Colonic mucosa (tissue), 4 donors: ENCODE results near the gene TMEM183A. TPM values are rescaled to one million over a fixed set of nuclear protein-coding genes. Genes with fewer than 3 reads are reported as not detected.
A peak's percentile ranks its signal among the peaks of the same experiment; 100 is the strongest.
"Not testable (repeated sequence)": the region's sequence is repeated elsewhere in the genome, so short reads cannot be mapped to it uniquely, and the experiment has no call there.

Experiments
- DNase-seq: peaks from one replicate; pipeline ENCODE4 v3.0.0-alpha.2; 2020
- H3K27ac ChIP-seq: fragments of 200-600 bp; one replicate; pipeline ENCODE4 v1.8.0; 2021
- H3K27me3 ChIP-seq: fragments of 200-600 bp; one replicate; pipeline ENCODE4 v1.8.0; 2021
- H3K36me3 ChIP-seq: fragments of 200-600 bp; one replicate; pipeline ENCODE4 v1.8.0; 2021
- H3K4me1 ChIP-seq: fragments of 200-600 bp; one replicate; pipeline ENCODE4 v1.8.0; 2021; ENCODE audit warnings: mild to moderate bottlenecking
- H3K4me3 ChIP-seq: fragments of 200-600 bp; one replicate; pipeline ENCODE4 v1.8.0; 2021
- H3K9ac ChIP-seq, 2 donors: one replicate each; pipeline ENCODE4 v1.7.0; 2013; ENCODE audit warnings: control low read depth in 2 of 2, low read depth in 2 of 2, low read length in 2 of 2
- H3K9me3 ChIP-seq: fragments of 200-600 bp; one replicate; pipeline ENCODE4 v1.8.0; 2021
- CTCF ChIP-seq: fragments of 200-600 bp; IDR thresholded peaks from one replicate; pipeline ENCODE4 v1.8.0; 2022; ENCODE audit warnings: antibody characterized with exemption, mild to moderate bottlenecking
- intact Hi-C: fragments of 100-400 bp; cut with DNase I; formaldehyde crosslinking; loops from one replicate; pipeline ENCODE4 v1.14.1; 2022
- total RNA-seq, 2 donors: library from RNA; stranded (reverse); fragmentation: NEBNext Ultra II Directional in 1 of 2; extraction: Animal tissue kit (Norgen Biotek cat#: 25700) in 1 of 2; gene quantifications; one replicate each; pipeline ENCODE4 v1.2.1, GENCODE V29; 2021
- donor health status: healthy.
- donor health status: DM: no; HTN: no; CAD: no.
- donor health status: DM: no; HTN: no; CAD: no.

The TMEM183A gene
- total RNA-seq, 2 donors from 2014 or later = 117 to 134 TPM

DNA sequence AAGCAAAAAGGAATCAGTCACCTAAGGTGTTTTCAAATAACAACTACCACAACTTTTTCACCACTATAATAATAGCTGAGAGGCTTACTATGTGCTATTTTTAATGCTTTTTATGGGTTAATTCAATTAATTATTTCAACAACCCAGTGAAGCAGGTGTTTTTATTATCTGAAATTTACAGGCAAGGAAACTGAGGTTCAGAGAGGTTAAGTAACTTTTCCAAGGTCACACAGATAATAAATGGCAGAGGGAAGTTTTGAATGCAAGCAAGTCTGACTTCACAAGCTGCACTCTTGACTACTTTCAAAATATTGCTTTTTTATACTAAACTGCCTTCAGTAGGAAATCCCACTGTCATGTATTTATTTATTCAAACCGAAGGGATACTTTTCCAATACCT, 4.2 kb upstream of the TMEM183A start:
- no peaks in the 10 kb centered on the region for H3K27me3 ChIP-seq
- no peak overlapping the region for H3K4me3 ChIP-seq
- H3K4me1 ChIP-seq = no peaks in the 10 kb centered on the region
- no peaks in the 10 kb centered on the region for H3K36me3 ChIP-seq
- no peak for TF ChIP-seq CTCF
- no peak overlapping the region for H3K27ac ChIP-seq
- H3K9me3 ChIP-seq = no peaks in the 10 kb centered on the region
- intact Hi-C loops = no loop called here
- no peak for DNase-seq
- H3K9ac ChIP-seq = no peak overlapping the region

GRCh38 chr1:203005395-203006142, 1.6 kb upstream of the TMEM183A start:
- intact Hi-C loops, H3K36me3 ChIP-seq, H3K27me3 ChIP-seq, H3K27ac ChIP-seq, H3K4me1 ChIP-seq, H3K4me3 ChIP-seq, H3K9me3 ChIP-seq: not testable (repeated sequence)
- peak overlapping the region in 1 of 2 donors; percentile 68 for H3K9ac ChIP-seq
- DNase-seq = peak; percentile 36

DNA sequence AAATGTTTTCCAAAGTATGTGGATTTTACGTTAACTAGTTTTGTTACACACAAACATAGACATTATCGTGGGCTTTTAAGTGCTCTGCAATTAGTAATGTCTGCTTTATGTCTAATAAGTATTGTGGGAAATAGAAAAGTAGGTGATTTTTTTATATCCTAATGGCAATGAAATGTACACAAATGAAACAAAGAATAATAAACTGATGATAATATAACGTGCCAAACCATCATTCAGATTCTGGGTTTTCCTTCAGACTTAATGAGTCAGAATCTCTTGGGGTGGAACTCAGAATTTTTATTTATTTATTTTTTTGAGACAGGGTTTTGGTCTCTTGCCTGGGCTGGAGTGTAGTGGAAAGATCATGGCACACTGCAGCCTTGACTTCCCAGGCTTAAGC, 2.0 kb downstream of the TMEM183A start:
- H3K36me3 ChIP-seq = peaks cover 6% of the 10 kb centered on the region
- no peak overlapping the region for H3K9ac ChIP-seq
- H3K9me3 ChIP-seq = no peaks in the 10 kb centered on the region
- no peak for DNase-seq
- H3K27ac ChIP-seq = no peak overlapping the region
- no peak for TF ChIP-seq CTCF
- no peaks in the 10 kb centered on the region for H3K27me3 ChIP-seq
- H3K4me1 ChIP-seq = peaks cover 7% of the 10 kb centered on the region
- no peak overlapping the region for H3K4me3 ChIP-seq
- intact Hi-C loops = no loop called here

- intact Hi-C loops = no loop called here
- H3K4me3 ChIP-seq = no peak overlapping the region
- H3K4me1 ChIP-seq = peaks cover 7% of the 10 kb centered on the region
- H3K9ac ChIP-seq = no peak overlapping the region
- H3K36me3 ChIP-seq = peaks cover 12% of the 10 kb centered on the region
- TF ChIP-seq CTCF = no peak
- H3K27me3 ChIP-seq = no peaks in the 10 kb centered on the region
- no peak overlapping the region for H3K27ac ChIP-seq
- no peaks in the 10 kb centered on the region for H3K9me3 ChIP-seq
- DNase-seq = no peak
Measured at GRCh38 chr1:203011582-203011981, 4.4 kb downstream of the TMEM183A start.

DNA sequence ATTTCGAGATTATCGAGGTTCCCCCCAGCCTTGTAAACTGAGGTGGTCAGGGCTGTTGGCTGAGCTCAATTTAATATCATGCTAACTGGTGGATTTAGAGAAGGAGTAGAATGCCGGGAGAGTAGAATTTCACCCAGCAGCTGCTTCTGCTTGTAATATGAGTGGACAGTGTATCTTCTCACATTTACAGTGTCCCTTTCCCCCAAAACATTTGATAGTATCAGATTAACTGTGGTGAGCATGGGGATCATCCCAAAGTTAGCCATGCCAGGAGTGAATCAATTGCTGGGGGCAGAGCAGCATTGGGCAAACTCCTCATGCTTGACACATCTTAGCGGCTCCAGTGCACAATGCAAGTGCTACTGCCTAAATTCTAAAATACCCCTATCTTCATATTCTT, 9.9 kb downstream of the TMEM183A start:
- intact Hi-C loops = no loop called here
- Histone ChIP-seq H3K9me3 (no peaks in the 10 kb centered on the region), H3K9ac (no peak overlapping the region), H3K4me3 (no peak overlapping the region), H3K27me3 (no peaks in the 10 kb centered on the region), H3K27ac (no peak overlapping the region), H3K36me3 (peaks cover 20% of the 10 kb centered on the region), H3K4me1 (no peaks in the 10 kb centered on the region)
- no peak for TF ChIP-seq CTCF
- DNase-seq = no peak

DNA sequence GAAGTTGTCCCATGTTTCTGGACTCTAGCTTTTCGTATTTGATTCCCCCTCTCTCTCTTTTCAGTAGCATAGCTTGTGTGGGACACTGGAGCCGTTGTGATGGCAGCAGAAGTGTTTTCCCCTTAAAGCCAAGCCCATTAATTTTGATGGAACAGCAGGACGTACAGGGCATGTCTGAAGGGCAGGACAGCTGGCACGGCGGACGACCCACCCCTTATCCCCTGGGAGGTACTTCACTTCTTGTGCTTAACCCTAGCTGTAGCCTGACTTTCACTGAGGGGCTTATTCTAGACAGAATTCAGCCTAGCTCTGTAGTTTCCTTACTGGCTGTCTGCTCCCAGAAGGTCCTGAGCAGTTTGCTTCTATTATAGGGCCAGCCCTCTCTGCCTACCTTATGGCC, 10.5 kb downstream of the TMEM183A start:
- H3K27me3 ChIP-seq = no peaks in the 10 kb centered on the region
- no peak for DNase-seq
- intact Hi-C loops = no loop called here
- no peak overlapping the region for H3K9ac ChIP-seq
- TF ChIP-seq CTCF = no peak
- H3K4me3 ChIP-seq = no peak overlapping the region
- no peaks in the 10 kb centered on the region for H3K9me3 ChIP-seq
- H3K27ac ChIP-seq = no peak overlapping the region
- H3K4me1 ChIP-seq = no peaks in the 10 kb centered on the region
- H3K36me3 ChIP-seq = peaks cover 21% of the 10 kb centered on the region

DNA sequence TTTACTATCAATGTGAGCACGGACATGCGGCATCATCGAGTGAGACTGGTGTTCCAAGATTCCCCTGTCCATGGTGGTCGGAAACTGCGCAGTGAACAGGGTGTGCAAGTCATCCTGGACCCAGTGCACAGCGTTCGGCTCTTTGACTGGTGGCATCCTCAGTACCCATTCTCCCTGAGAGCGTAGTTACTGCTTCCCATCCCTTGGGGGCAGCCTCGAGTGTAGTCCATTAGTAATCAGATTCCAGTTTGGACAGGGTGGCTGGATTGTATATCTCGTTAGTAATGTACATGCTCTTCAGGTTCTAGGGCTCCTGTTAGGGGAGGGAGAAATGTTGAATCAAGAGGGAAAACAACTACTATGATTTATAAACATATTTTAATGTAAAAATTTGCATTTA, 15.7 kb downstream of the TMEM183A start:
- H3K4me3 ChIP-seq, DNase-seq, H3K36me3 ChIP-seq, H3K9me3 ChIP-seq, H3K27ac ChIP-seq, H3K27me3 ChIP-seq, H3K9ac ChIP-seq, H3K4me1 ChIP-seq, intact Hi-C loops: not testable (repeated sequence)
